WTC11 (cell line): ENCODE data around the gene FNDC3B. TPM values are rescaled to one million over a fixed set of nuclear protein-coding genes. Genes with fewer than 3 reads are reported as not detected.

Source experiments
- ATAC-seq: fragments of 200-7000 bp; cut with Tn5 transposase; 2 replicates; pipeline ENCODE4 v1.10.0; 2021; ENCODE audit warnings: mild to moderate bottlenecking, moderate library complexity
- CTCF ChIA-PET: fragments of 300-600 bp; sonication (Branson Sonifier 250); formaldehyde crosslinking; loops from one replicate; lab custom pipeline; 2021; ENCODE audit warnings: antibody characterized with exemption; lab: Charles Lee
- POLR2A ChIA-PET: fragments of 350-600 bp; sonication (Branson Sonifier 250); formaldehyde crosslinking; loops from one replicate; lab custom pipeline; 2021; ENCODE audit warnings: antibody characterized with exemption; lab: Charles Lee
- DNase-seq: peaks from one replicate; pipeline ENCODE4 v3.0.0; 2021; ENCODE audit warnings: low spot score
- H3K27ac Mint-ChIP-seq: 2 replicates; pipeline ENCODE4 v1.8.0; 2021; ENCODE audit warnings: mixed read lengths
- H3K27me3 Mint-ChIP-seq: 2 replicates; pipeline ENCODE4 v1.8.0; 2021; ENCODE audit warnings: low read depth, mild to moderate bottlenecking, moderate library complexity, mixed read lengths
- H3K36me3 Mint-ChIP-seq: 2 replicates; pipeline ENCODE4 v1.8.0; 2021; ENCODE audit warnings: mixed read lengths
- H3K4me1 Mint-ChIP-seq: 2 replicates; pipeline ENCODE4 v1.8.0; 2022; ENCODE audit warnings: mixed read lengths
- H3K4me3 Mint-ChIP-seq: 2 replicates; pipeline ENCODE4 v1.8.0; 2021; ENCODE audit warnings: mild to moderate bottlenecking, moderate library complexity, mixed read lengths
- H3K9me3 Mint-ChIP-seq: 2 replicates; pipeline ENCODE4 v1.8.0; 2021; ENCODE audit warnings: mixed read lengths
- ARID4B ChIP-seq: sonication (generic); formaldehyde crosslinking; IDR thresholded peaks from 2 replicates; pipeline ENCODE4 v1.8.0; 2023; ENCODE audit warnings: missing genetic modification reagents, mild to moderate bottlenecking, borderline replicate concordance
- CDX4 ChIP-seq: fragments of 250-450 bp; sonication (Bioruptor Pico); IDR thresholded peaks from 2 replicates; pipeline ENCODE4 v1.9.0; 2021; ENCODE audit warnings: moderate library complexity, mild to moderate bottlenecking, inconsistent platforms, borderline replicate concordance
- ELF4 ChIP-seq: sonication (generic); formaldehyde crosslinking; IDR thresholded peaks from 2 replicates; pipeline ENCODE4 v1.8.1; 2022; ENCODE audit warnings: low read depth, mild to moderate bottlenecking, moderate library complexity, missing genetic modification reagents
- ETV6 ChIP-seq: sonication (generic); formaldehyde crosslinking; IDR thresholded peaks from 2 replicates; pipeline ENCODE4 v1.8.1; 2022; ENCODE audit warnings: mild to moderate bottlenecking, missing genetic modification reagents
- HMGA2 ChIP-seq: fragments of 250-450 bp; sonication (Bioruptor Pico); IDR thresholded peaks from 2 replicates; pipeline ENCODE4 v1.4.0; 2021; ENCODE audit warnings: mild to moderate bottlenecking, moderate library complexity
- IRF2 ChIP-seq: sonication (generic); formaldehyde crosslinking; IDR thresholded peaks from 2 replicates; pipeline ENCODE4 v1.8.0; 2022; ENCODE audit warnings: low read depth, missing genetic modification reagents, borderline replicate concordance
- PRDM15 ChIP-seq: sonication (generic); formaldehyde crosslinking; IDR thresholded peaks from 2 replicates; pipeline ENCODE4 v1.8.0; 2022; ENCODE audit warnings: missing genetic modification reagents
- PRRX2 ChIP-seq: fragments of 250-450 bp; sonication (Bioruptor Pico); IDR thresholded peaks from 2 replicates; pipeline ENCODE4 v1.8.0; 2021; ENCODE audit warnings: mild to moderate bottlenecking
- SMAD3 ChIP-seq: sonication (generic); formaldehyde crosslinking; IDR thresholded peaks from 2 replicates; pipeline ENCODE4 v1.8.0; 2022; ENCODE audit warnings: missing genetic modification reagents, mild to moderate bottlenecking, borderline replicate concordance
- SOX15 ChIP-seq: fragments of 250-450 bp; sonication (Bioruptor Pico); IDR thresholded peaks from 2 replicates; pipeline ENCODE4 v1.9.0; 2021; ENCODE audit warnings: mild to moderate bottlenecking
- SP1 ChIP-seq: sonication (generic); formaldehyde crosslinking; conservative IDR thresholded peaks from 2 replicates; pipeline ENCODE4 v1.8.1; 2022; ENCODE audit warnings: missing genetic modification reagents
- TEAD1 ChIP-seq: sonication (generic); formaldehyde crosslinking; IDR thresholded peaks from 2 replicates; pipeline ENCODE4 v1.8.0; 2022; ENCODE audit warnings: mild to moderate bottlenecking, missing genetic modification reagents
- ZBTB21 ChIP-seq: sonication (generic); formaldehyde crosslinking; IDR thresholded peaks from 2 replicates; pipeline ENCODE4 v1.8.1; 2023; ENCODE audit warnings: mild to moderate bottlenecking, missing genetic modification reagents, borderline replicate concordance
- ZNF232 ChIP-seq: sonication (generic); formaldehyde crosslinking; IDR thresholded peaks from 2 replicates; pipeline ENCODE4 v1.8.0; 2022; ENCODE audit warnings: mild to moderate bottlenecking, missing genetic modification reagents
- ZNF416 ChIP-seq: fragments of 250-450 bp; sonication (Bioruptor Pico); IDR thresholded peaks from 2 replicates; pipeline ENCODE4 v1.9.0; 2021; ENCODE audit warnings: mild to moderate bottlenecking, inconsistent platforms
- total RNA-seq: library from RNA; stranded (reverse); gene quantifications from 3 replicates; pipeline ENCODE4 v1.2.3, GENCODE V29; 2021
- TF ChIP-seq, protein P1 (sequence below): sonication (generic); formaldehyde crosslinking; IDR thresholded peaks from 2 replicates; pipeline ENCODE4 v1.8.1; 2023; ENCODE audit warnings: mild to moderate bottlenecking, moderate library complexity, missing genetic modification reagents
- TF ChIP-seq, protein P2 (sequence below): fragments of 250-450 bp; sonication (Bioruptor Pico); IDR thresholded peaks from 2 replicates; pipeline ENCODE4 v2.1.2; 2022; ENCODE audit warnings: mild to moderate bottlenecking, moderate library complexity
- TF ChIP-seq, protein P3 (sequence below): fragments of 250-450 bp; sonication (Bioruptor Pico); IDR thresholded peaks from 2 replicates; pipeline ENCODE4 v1.9.0; 2021; ENCODE audit warnings: mild to moderate bottlenecking
- TF ChIP-seq, protein P4 (sequence below): sonication (generic); formaldehyde crosslinking; IDR thresholded peaks from 2 replicates; pipeline ENCODE4 v1.8.1; 2023; ENCODE audit warnings: mild to moderate bottlenecking, missing genetic modification reagents

Gene FNDC3B
- total RNA-seq, 1 experiment from 2014 or later, result 42.8 TPM

- POLR2A ChIA-PET, result no interaction called here
- no peak overlapping the region for H3K27ac Mint-ChIP-seq
- H3K27me3 Mint-ChIP-seq, result no peaks in the 10 kb centered on the region
- ATAC-seq, result no peak
- CTCF ChIA-PET, result no interaction called here
- no peak for DNase-seq
- H3K4me1 Mint-ChIP-seq, result peaks cover 62% of the 10 kb centered on the region
- no peak overlapping the region for H3K4me3 Mint-ChIP-seq
- H3K36me3 Mint-ChIP-seq, result peaks cover 24% of the 10 kb centered on the region
- H3K9me3 Mint-ChIP-seq, result no peaks in the 10 kb centered on the region
- no peak for TF ChIP-seq ETV6 (CRISPR knock-in tag)
- TF ChIP-seq, protein P1, sequence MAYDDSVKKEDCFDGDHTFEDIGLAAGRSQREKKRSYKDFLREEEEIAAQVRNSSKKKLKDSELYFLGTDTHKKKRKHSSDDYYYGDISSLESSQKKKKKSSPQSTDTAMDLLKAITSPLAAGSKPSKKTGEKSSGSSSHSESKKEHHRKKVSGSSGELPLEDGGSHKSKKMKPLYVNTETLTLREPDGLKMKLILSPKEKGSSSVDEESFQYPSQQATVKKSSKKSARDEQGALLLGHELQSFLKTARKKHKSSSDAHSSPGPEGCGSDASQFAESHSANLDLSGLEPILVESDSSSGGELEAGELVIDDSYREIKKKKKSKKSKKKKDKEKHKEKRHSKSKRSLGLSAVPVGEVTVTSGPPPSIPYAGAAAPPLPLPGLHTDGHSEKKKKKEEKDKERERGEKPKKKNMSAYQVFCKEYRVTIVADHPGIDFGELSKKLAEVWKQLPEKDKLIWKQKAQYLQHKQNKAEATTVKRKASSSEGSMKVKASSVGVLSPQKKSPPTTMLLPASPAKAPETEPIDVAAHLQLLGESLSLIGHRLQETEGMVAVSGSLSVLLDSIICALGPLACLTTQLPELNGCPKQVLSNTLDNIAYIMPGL, result no peak
- no peak for TF ChIP-seq ARID4B
- TF ChIP-seq, protein P2, sequence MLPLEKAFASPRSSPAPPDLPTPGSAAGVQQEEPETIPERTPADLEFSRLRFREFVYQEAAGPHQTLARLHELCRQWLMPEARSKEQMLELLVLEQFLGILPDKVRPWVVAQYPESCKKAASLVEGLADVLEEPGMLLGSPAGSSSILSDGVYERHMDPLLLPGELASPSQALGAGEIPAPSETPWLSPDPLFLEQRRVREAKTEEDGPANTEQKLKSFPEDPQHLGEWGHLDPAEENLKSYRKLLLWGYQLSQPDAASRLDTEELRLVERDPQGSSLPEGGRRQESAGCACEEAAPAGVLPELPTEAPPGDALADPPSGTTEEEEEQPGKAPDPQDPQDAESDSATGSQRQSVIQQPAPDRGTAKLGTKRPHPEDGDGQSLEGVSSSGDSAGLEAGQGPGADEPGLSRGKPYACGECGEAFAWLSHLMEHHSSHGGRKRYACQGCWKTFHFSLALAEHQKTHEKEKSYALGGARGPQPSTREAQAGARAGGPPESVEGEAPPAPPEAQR (CRISPR knock-in tag), result no peak
- no peak for TF ChIP-seq TEAD1 (CRISPR knock-in tag)
- TF ChIP-seq ZNF232 (CRISPR knock-in tag), result no peak
- TF ChIP-seq HMGA2 (CRISPR knock-in tag), result no peak
- no peak for TF ChIP-seq ZNF416 (CRISPR knock-in tag)
- no peak for TF ChIP-seq SMAD3 (CRISPR knock-in tag)
- TF ChIP-seq SP1 (CRISPR knock-in tag), result no peak
- no peak for TF ChIP-seq CDX4
- no peak for TF ChIP-seq ELF4 (CRISPR knock-in tag)
- no peak for TF ChIP-seq IRF2 (CRISPR knock-in tag)
- TF ChIP-seq PRRX2, result no peak
- no peak for TF ChIP-seq SOX15
- TF ChIP-seq, protein P3, sequence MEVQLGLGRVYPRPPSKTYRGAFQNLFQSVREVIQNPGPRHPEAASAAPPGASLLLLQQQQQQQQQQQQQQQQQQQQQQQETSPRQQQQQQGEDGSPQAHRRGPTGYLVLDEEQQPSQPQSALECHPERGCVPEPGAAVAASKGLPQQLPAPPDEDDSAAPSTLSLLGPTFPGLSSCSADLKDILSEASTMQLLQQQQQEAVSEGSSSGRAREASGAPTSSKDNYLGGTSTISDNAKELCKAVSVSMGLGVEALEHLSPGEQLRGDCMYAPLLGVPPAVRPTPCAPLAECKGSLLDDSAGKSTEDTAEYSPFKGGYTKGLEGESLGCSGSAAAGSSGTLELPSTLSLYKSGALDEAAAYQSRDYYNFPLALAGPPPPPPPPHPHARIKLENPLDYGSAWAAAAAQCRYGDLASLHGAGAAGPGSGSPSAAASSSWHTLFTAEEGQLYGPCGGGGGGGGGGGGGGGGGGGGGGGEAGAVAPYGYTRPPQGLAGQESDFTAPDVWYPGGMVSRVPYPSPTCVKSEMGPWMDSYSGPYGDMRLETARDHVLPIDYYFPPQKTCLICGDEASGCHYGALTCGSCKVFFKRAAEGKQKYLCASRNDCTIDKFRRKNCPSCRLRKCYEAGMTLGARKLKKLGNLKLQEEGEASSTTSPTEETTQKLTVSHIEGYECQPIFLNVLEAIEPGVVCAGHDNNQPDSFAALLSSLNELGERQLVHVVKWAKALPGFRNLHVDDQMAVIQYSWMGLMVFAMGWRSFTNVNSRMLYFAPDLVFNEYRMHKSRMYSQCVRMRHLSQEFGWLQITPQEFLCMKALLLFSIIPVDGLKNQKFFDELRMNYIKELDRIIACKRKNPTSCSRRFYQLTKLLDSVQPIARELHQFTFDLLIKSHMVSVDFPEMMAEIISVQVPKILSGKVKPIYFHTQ (CRISPR knock-in tag), result no peak
- no peak for TF ChIP-seq PRDM15 (CRISPR knock-in tag)
- TF ChIP-seq, protein P4, sequence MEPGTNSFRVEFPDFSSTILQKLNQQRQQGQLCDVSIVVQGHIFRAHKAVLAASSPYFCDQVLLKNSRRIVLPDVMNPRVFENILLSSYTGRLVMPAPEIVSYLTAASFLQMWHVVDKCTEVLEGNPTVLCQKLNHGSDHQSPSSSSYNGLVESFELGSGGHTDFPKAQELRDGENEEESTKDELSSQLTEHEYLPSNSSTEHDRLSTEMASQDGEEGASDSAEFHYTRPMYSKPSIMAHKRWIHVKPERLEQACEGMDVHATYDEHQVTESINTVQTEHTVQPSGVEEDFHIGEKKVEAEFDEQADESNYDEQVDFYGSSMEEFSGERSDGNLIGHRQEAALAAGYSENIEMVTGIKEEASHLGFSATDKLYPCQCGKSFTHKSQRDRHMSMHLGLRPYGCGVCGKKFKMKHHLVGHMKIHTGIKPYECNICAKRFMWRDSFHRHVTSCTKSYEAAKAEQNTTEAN, result no peak
- no peak for TF ChIP-seq ZBTB21
Measured at GRCh38 chr3:172111163-172111562, 71.8 kb downstream of the FNDC3B start.
